Hepatocyte (in vitro differentiated cells): ENCODE data around the gene LPP.

Experiments used
- CTCF ChIP-seq: fragments of 200-600 bp; sonication (generic); IDR thresholded peaks from 2 replicates; pipeline ENCODE4 v1.5.1; 2016; ENCODE audit warnings: antibody characterized with exemption, mild to moderate bottlenecking; ENCODE audit not compliant: poor library complexity
- EZH2 ChIP-seq: fragments of 200-600 bp; sonication (generic); IDR thresholded peaks from 2 replicates; pipeline ENCODE4 v1.6.1; 2016; ENCODE audit warnings: antibody characterized with exemption, mild to moderate bottlenecking, borderline replicate concordance

DNA sequence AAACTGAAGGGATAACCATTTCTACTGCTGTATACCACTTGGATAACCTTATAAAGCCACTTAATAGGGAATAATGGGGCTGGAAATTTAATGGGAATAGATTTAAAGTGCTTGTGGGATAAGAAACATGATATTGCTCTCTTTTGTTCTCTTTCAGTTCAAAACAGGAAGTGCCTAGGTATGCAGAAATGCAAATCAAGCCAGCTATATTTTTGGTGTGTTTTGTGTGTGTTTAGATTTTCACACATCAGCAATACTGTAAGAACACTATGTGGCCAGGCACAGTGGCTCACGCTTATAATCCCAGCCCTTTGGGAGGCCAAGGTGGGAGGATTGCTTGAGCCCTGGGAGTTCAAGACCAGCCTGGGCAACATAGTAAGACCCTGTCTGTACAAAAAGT is 575.5 kb downstream of the LPP start:
- TF ChIP-seq CTCF (no peak), EZH2 (no peak)
